ENCODE data around the gene PSD4. TPM values are rescaled to one million over a fixed set of nuclear protein-coding genes. Genes with fewer than 3 reads are reported as not detected.

Gene PSD4
- total RNA-seq, 6 donors from 2014 or later = 44.0 to 101 (median 60.4) TPM

- DNase-seq (no peak), ATAC-seq (ENCODE audit: low FRiP score in 2 of 2) (no peak)
- H3K27me3 ChIP-seq = no peaks in the 10 kb centered on the region
- H3K27ac ChIP-seq = no peak overlapping the region
- peaks cover 0 to 3% (median 0%) of the 10 kb centered on the region in 4 donors for H3K36me3 ChIP-seq
- WGBS, 2 donors = 73 to 75% methylated on average over 6 to 7 of the region's 7 CpGs
- no peaks in the 10 kb centered on the region for H3K9me3 ChIP-seq
- H3K4me1 ChIP-seq = peaks cover 0 to 4% (median 0%) of the 10 kb centered on the region in 4 donors
- H3K4me3 ChIP-seq = no peak overlapping the region
- TF ChIP-seq POLR2A (IDR thresholded peaks at IDR 0.05) (no peak), EP300 (IDR thresholded peaks at IDR 0.05) (no peak), POLR2AphosphoS5 (IDR thresholded peaks at IDR 0.05) (no peak)
- TF ChIP-seq, protein P1, sequence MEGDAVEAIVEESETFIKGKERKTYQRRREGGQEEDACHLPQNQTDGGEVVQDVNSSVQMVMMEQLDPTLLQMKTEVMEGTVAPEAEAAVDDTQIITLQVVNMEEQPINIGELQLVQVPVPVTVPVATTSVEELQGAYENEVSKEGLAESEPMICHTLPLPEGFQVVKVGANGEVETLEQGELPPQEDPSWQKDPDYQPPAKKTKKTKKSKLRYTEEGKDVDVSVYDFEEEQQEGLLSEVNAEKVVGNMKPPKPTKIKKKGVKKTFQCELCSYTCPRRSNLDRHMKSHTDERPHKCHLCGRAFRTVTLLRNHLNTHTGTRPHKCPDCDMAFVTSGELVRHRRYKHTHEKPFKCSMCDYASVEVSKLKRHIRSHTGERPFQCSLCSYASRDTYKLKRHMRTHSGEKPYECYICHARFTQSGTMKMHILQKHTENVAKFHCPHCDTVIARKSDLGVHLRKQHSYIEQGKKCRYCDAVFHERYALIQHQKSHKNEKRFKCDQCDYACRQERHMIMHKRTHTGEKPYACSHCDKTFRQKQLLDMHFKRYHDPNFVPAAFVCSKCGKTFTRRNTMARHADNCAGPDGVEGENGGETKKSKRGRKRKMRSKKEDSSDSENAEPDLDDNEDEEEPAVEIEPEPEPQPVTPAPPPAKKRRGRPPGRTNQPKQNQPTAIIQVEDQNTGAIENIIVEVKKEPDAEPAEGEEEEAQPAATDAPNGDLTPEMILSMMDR (IDR thresholded peaks at IDR 0.05) = no peak
Observed at GRCh38 chr2:113133704-113134598, 39.8 kb upstream of the PSD4 start.

DNA sequence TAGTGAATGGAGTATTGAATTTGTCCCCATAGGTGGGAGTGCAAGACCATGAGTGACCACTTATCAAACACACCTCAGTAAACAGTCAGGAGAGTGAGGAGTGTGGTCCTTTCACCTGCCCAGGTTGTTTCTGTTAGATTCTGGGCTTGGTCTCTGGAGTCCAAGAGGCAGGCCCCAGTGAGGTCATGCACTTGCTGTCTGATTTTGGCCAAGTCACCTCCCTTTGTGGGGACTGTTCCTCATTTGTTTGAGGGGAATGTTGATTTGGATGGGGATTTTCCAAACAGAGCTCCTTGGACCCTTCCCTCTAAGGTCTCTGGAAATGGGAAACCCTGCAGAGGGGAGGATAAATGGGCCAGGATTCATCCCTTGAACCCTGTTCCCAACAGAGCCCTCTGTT, 39.1 kb upstream of the PSD4 start:
- Histone ChIP-seq H3K27ac (no peak overlapping the region), H3K4me3 (no peak overlapping the region), H3K27me3 (no peaks in the 10 kb centered on the region), H3K9me3 (no peaks in the 10 kb centered on the region), H3K4me1 (peaks cover 0 to 4% (median 0%) of the 10 kb centered on the region in 4 donors), H3K36me3 (peaks cover 0 to 3% (median 0%) of the 10 kb centered on the region in 4 donors)
- TF ChIP-seq POLR2AphosphoS5 (IDR thresholded peaks at IDR 0.05) = no peak
- TF ChIP-seq, protein P1 (IDR thresholded peaks at IDR 0.05) = no peak
- no peak for TF ChIP-seq POLR2A (IDR thresholded peaks at IDR 0.05)
- no peak for TF ChIP-seq EP300 (IDR thresholded peaks at IDR 0.05)
- no peak for ATAC-seq (ENCODE audit: low FRiP score in 2 of 2)
- no peak for DNase-seq

DNA sequence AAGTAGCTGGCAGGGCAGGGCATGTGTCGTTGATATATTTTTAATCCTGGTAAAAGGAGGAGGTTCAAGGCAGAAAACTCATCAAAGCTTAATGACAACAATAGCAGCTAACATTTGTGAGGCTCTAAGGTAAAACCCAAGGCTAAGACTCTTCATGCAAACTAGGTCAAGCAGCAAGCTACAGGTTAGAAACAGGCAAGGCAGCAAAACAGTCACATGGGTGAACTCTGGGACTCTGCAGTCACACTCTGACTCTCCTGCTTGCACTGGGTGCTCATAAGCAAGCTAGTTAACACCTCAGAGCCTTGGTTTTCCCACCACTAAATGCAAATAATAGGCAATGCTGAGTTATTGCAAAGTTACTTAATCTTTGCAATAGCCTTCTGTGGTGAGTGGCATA, 38.5 kb upstream of the PSD4 start:
- H3K4me1 ChIP-seq = peaks cover 0 to 4% (median 0%) of the 10 kb centered on the region in 4 donors
- no peak for DNase-seq
- peaks cover 0 to 3% (median 0%) of the 10 kb centered on the region in 4 donors for H3K36me3 ChIP-seq
- TF ChIP-seq, protein P1 (IDR thresholded peaks at IDR 0.05) = no peak
- TF ChIP-seq EP300 (IDR thresholded peaks at IDR 0.05) = no peak
- no peak for TF ChIP-seq POLR2AphosphoS5 (IDR thresholded peaks at IDR 0.05)
- TF ChIP-seq POLR2A (IDR thresholded peaks at IDR 0.05) = no peak
- no peak for ATAC-seq (ENCODE audit: low FRiP score in 2 of 2)
- no peak overlapping the region for H3K4me3 ChIP-seq
- no peaks in the 10 kb centered on the region for H3K9me3 ChIP-seq
- no peak overlapping the region for H3K27ac ChIP-seq
- no peaks in the 10 kb centered on the region for H3K27me3 ChIP-seq
- WGBS, 2 donors = 80 to 89% methylated on average over 1 of the region's 1 CpG

DNA sequence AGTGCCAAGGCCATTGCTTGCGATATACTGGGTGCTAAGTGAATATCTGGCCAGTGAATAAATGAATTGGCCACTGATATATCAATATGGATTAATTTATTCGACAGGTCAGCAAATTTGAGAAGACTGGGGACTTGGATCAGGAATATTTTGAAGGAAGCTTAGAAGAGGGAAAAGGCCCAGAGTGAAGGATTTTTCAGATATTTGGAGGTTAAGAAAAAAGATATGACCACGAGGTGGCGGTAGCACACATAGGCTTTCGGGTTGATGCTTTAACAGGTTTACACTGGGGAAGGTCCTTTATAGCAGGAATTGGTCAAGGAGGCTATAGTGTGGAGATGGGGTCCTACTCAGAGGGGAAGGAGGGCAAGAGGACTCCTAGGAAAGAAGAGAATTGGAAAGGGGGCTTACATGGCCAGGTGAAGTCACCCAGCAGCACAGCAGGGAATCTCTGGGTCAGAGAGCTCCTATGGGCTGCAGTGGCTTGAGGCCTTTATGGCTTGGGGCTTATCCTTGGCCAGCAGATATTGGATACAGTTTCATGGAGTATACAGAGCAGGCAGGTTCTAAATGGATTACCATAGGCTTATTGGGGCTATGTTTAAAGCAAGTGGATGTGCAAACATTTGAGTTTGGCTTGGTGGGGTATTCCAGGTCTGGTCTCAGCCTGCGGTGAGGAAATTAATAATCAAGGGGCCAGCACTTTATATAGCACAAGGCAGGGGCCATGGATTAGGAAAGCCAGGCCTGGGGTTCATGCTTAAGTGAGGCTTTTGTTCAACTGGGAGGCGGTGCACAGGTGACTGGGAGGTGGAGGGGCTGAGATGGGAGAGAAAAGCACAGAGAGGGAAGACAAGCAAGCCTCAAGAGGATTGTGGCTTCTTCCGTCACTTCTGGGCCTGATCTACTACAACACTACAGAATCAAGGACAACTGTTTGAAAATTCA, 36.7 kb upstream of the PSD4 start:
- ATAC-seq (ENCODE audit: low FRiP score in 2 of 2) (peak in 1 of 2 donors; percentile 56), DNase-seq (no peak)
- Histone ChIP-seq H3K27ac (no peak overlapping the region), H3K4me3 (no peak overlapping the region), H3K4me1 (peaks cover 0 to 4% (median 0%) of the 10 kb centered on the region in 4 donors), H3K9me3 (no peaks in the 10 kb centered on the region), H3K27me3 (no peaks in the 10 kb centered on the region), H3K36me3 (peaks cover 0 to 3% (median 0%) of the 10 kb centered on the region in 4 donors)
- TF ChIP-seq EP300 (IDR thresholded peaks at IDR 0.05) = no peak
- TF ChIP-seq, protein P1 (IDR thresholded peaks at IDR 0.05) = peak; percentile 9 to 57 (median 42)
- 46 to 49% methylated on average over 8 of the region's 8 CpGs for WGBS, 2 donors
